ENCODE results near the gene MON2. TPM values are rescaled to one million over a fixed set of nuclear protein-coding genes. Genes with fewer than 3 reads are reported as not detected.
"Not testable (repeated sequence)": the region's sequence is repeated elsewhere in the genome, so short reads cannot be mapped to it uniquely, and the experiment has no call there.

The MON2 gene
- total RNA-seq, 1 donor from 2014 or later: 16.9 TPM

DNA sequence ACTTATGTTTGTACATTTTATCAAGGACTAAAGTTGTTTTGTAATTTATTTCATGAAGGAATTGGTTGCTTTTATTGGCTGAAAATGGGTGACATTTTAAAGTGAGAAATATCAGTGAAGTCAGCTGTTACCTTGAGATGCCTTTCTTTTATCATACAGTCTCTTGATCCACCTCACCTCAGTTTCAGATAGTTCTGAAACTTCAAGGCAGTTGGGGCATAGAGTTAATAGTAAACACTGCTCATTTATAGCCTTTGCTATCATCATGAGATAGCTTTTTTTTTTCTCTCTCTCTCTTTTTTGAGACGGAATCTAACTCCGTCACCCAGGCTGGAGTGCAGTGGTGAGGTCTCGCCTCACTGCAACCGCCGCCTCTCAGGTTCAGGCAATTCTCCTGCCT, 76.7 kb downstream of the MON2 start:
- no peaks in the 10 kb centered on the region for H3K27me3 ChIP-seq (ENCODE audit: control insufficient read depth, insufficient read depth, low read length)
- DNase-seq (ENCODE audit: low read depth): no peak
- no peaks in the 10 kb centered on the region for H3K36me3 ChIP-seq (ENCODE audit: control insufficient read depth, insufficient read depth, low read length)
- no peak overlapping the region for H3K4me3 ChIP-seq (ENCODE audit: low read depth, low read length)
- TF ChIP-seq CTCF (IDR thresholded peaks at IDR 0.05; ENCODE audit: insufficient read depth, low read length, poor library complexity, severe bottlenecking): no peak

- no peak overlapping the region for H3K4me3 ChIP-seq (ENCODE audit: low read depth, low read length)
- H3K36me3 ChIP-seq (ENCODE audit: control insufficient read depth, insufficient read depth, low read length): no peaks in the 10 kb centered on the region
- DNase-seq (ENCODE audit: low read depth): no peak
- TF ChIP-seq CTCF (IDR thresholded peaks at IDR 0.05; ENCODE audit: insufficient read depth, low read length, poor library complexity, severe bottlenecking): no peak
- H3K27me3 ChIP-seq (ENCODE audit: control insufficient read depth, insufficient read depth, low read length): no peaks in the 10 kb centered on the region
Observed at GRCh38 chr12:62543741-62544140, 77.1 kb downstream of the MON2 start.

DNA sequence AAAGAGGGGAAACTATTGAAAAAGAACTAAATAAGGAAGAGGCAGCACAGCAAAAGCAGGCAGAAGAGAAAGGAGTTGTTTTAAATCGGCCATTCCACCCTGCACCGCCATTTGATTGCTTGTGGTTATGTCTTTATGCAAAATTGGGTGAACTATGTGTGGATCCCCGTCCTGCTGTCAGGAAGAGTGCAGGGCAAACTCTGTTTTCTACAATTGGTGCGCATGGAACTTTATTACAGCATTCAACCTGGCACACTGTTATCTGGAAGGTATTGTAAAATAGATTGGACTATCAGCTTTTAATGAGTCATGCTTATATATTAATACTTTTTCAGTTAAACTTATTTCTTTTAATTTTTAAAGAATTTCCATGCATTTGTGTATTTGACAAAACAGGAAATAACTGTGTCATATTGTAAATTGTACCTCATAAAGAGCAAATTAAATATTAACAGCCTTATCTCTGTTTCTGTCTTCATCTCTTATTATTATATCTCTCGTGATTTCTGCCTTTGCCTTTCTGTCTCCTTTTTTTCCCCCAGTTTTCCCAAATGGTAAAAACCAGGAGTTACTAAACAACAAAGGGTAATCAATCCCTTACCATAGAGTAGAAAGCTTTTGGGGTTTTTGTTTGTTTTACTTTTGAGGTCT, 86.4 kb downstream of the MON2 start:
- Histone ChIP-seq H3K27me3 (ENCODE audit: control insufficient read depth, insufficient read depth, low read length) (no peaks in the 10 kb centered on the region), H3K4me3 (ENCODE audit: low read depth, low read length) (no peak overlapping the region), H3K36me3 (ENCODE audit: control insufficient read depth, insufficient read depth, low read length) (peaks cover 1% of the 10 kb centered on the region)
- no peak for DNase-seq (ENCODE audit: low read depth)
- no peak for TF ChIP-seq CTCF (IDR thresholded peaks at IDR 0.05; ENCODE audit: insufficient read depth, low read length, poor library complexity, severe bottlenecking)

DNA sequence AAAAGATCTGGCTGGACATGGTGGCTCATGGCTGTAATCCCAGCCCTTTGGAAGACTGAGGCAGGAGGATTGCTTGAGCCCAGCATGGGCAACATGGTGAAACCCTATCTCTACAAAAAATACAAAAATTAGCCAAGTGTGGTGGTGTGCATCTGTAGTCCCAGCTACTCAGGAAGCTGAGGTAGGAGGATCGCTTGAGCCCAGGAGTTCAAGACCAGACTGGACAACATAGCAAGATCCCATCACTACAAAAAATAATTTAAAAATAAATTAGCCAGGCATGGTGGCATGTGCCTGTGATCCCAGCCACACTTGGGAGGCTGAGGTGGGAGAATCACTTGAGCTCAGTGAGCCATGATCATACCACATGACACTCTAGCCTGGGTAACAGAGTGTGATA, 92.7 kb downstream of the MON2 start:
- DNase-seq (ENCODE audit: low read depth); H3K27me3 ChIP-seq (ENCODE audit: control insufficient read depth, insufficient read depth, low read length); H3K4me3 ChIP-seq (ENCODE audit: low read depth, low read length); H3K36me3 ChIP-seq (ENCODE audit: control insufficient read depth, insufficient read depth, low read length): not testable (repeated sequence)

DNA sequence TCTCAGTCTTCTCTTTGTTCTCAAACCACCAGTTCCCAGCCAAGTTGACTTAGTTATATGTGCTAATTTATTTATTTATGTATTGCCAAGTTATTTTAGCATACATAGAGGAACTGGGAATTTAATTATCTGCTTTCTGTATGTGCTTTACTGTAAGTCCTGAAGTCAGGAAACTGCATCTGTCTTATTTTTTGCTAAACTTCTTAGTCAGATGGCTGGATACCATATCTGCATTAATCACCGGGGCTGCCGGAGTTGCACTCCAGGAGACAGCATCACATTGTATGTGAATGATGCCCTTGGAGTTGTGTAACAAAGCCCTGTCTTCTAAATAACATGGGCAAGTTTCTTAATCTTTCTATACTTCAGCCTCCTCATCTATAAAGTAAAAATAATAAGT, 96.2 kb downstream of the MON2 start:
- TF ChIP-seq CTCF (IDR thresholded peaks at IDR 0.05; ENCODE audit: insufficient read depth, low read length, poor library complexity, severe bottlenecking): no peak
- Histone ChIP-seq H3K27me3 (ENCODE audit: control insufficient read depth, insufficient read depth, low read length) (no peaks in the 10 kb centered on the region), H3K36me3 (ENCODE audit: control insufficient read depth, insufficient read depth, low read length) (no peaks in the 10 kb centered on the region), H3K4me3 (ENCODE audit: low read depth, low read length) (no peak overlapping the region)
- no peak for DNase-seq (ENCODE audit: low read depth)

DNA sequence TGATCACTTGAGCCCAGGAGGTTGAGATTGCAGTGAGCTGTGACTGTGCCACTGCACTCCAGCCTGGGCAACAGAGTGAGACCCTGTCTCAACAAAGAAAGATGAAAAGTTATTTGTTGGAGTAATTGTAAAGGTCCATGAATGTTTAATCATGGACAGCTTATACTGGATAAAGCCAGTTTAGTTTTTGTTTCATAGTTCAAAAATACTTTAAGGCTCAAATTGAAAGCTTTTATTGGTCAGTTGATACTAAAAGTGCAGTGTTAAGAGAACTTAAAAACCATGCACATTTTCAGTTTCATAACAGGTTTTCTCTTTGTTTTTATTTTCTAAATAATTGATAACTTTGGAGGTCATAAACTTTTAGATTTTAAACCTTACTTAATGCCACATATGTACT, 108.4 kb downstream of the MON2 start:
- no peaks in the 10 kb centered on the region for H3K36me3 ChIP-seq (ENCODE audit: control insufficient read depth, insufficient read depth, low read length)
- no peak for TF ChIP-seq CTCF (IDR thresholded peaks at IDR 0.05; ENCODE audit: insufficient read depth, low read length, poor library complexity, severe bottlenecking)
- H3K27me3 ChIP-seq (ENCODE audit: control insufficient read depth, insufficient read depth, low read length): no peaks in the 10 kb centered on the region

More for the DNA sequence above, 108.4 kb downstream of the MON2 start:
- no peak for DNase-seq (ENCODE audit: low read depth)
- H3K4me3 ChIP-seq (ENCODE audit: low read depth, low read length): no peak overlapping the region
